Ishikawa (cell line): ENCODE data around the gene USP12.

Experiments
- EP300 ChIP-seq: IDR thresholded peaks from 2 replicates; pipeline ENCODE4 v1.6.1; 2012; ENCODE audit warnings: borderline replicate concordance
- RAD21 ChIP-seq: IDR thresholded peaks from 2 replicates; pipeline ENCODE4 v1.6.1; 2012; ENCODE audit warnings: low read depth
- TAF1 ChIP-seq: IDR thresholded peaks from 2 replicates; pipeline ENCODE4 v1.6.1; 2012; ENCODE audit warnings: low read depth, mild to moderate bottlenecking
- TEAD4 ChIP-seq: IDR thresholded peaks from 2 replicates; pipeline ENCODE4 v1.6.1; 2012
- YY1 ChIP-seq: IDR thresholded peaks from 2 replicates; pipeline ENCODE4 v1.6.1; 2012; ENCODE audit warnings: low read depth
- TF ChIP-seq, protein P1 (sequence below): IDR thresholded peaks from 2 replicates; pipeline ENCODE4 v1.6.1; 2012; ENCODE audit warnings: low read depth, mild to moderate bottlenecking
- TF ChIP-seq, protein P2 (sequence below): IDR thresholded peaks from 2 replicates; pipeline ENCODE4 v1.6.1; 2012

DNA sequence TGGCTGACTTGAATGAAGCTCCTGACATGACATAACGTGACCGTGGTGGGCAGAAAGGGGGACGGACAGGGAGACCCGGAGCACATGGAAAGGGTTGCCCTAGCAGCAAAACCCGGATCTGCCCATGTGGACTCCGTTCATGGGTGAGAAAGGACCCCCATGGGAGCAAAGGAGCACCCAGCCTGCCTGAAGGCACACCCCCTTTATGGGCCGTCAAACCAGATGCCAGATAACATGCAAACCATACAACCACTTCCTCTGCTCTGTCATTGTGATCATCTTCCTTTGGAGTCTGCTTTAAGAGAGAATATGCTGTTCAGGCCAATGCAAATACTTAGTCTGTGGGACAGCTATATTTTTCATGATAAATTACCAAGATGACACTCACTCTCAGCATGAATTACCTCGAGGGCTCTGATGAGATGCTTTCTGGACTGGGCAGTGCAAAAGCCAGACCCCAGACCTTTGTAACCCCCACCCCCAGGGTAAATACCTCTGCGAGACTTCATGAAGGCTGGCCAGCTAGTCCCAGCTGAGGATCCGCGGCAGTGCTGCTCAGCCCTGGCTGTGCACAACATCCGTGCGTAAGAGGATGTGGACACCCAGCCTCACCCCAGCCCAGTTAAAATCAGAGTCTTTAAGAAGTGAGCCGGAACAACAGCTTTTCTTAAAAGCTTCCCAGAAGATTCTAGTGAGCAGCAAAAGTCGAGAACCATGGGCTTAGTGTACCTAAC lies 126.6 kb downstream of the USP12 start:
- TF ChIP-seq, protein P1, sequence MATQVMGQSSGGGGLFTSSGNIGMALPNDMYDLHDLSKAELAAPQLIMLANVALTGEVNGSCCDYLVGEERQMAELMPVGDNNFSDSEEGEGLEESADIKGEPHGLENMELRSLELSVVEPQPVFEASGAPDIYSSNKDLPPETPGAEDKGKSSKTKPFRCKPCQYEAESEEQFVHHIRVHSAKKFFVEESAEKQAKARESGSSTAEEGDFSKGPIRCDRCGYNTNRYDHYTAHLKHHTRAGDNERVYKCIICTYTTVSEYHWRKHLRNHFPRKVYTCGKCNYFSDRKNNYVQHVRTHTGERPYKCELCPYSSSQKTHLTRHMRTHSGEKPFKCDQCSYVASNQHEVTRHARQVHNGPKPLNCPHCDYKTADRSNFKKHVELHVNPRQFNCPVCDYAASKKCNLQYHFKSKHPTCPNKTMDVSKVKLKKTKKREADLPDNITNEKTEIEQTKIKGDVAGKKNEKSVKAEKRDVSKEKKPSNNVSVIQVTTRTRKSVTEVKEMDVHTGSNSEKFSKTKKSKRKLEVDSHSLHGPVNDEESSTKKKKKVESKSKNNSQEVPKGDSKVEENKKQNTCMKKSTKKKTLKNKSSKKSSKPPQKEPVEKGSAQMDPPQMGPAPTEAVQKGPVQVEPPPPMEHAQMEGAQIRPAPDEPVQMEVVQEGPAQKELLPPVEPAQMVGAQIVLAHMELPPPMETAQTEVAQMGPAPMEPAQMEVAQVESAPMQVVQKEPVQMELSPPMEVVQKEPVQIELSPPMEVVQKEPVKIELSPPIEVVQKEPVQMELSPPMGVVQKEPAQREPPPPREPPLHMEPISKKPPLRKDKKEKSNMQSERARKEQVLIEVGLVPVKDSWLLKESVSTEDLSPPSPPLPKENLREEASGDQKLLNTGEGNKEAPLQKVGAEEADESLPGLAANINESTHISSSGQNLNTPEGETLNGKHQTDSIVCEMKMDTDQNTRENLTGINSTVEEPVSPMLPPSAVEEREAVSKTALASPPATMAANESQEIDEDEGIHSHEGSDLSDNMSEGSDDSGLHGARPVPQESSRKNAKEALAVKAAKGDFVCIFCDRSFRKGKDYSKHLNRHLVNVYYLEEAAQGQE = no peak
- TF ChIP-seq YY1 = no peak
- no peak for TF ChIP-seq RAD21
- TF ChIP-seq, protein P2, sequence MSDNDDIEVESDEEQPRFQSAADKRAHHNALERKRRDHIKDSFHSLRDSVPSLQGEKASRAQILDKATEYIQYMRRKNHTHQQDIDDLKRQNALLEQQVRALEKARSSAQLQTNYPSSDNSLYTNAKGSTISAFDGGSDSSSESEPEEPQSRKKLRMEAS = no peak
- TF ChIP-seq EP300 = no peak
- TF ChIP-seq TAF1 = no peak
- TF ChIP-seq TEAD4 = no peak
